Gastrocnemius medialis (tissue), 4 donors: ENCODE results near the gene IGSF9B. TPM values are rescaled to one million over a fixed set of nuclear protein-coding genes. Genes with fewer than 3 reads are reported as not detected.
A peak's percentile ranks its signal among the peaks of the same experiment; 100 is the strongest.

Experiments used
- ATAC-seq, 2 donors: fragments of 150-250 bp; one replicate each; pipeline ENCODE4 v1.9.1; 2016
- DNase-seq, 2 donors: peaks; one replicate each; pipeline ENCODE4 v3.0.0-alpha.2; 2019
- H3K27ac ChIP-seq, 4 donors: fragments of 200-600 bp; sonication (generic); 1 replicate in 1 of 4; 2 replicates in 3 of 4; pipeline ENCODE4 v1.5.1; 2016 to 2018; ENCODE audit warnings: mild to moderate bottlenecking in 2 of 4, moderate library complexity in 1 of 4
- H3K27me3 ChIP-seq, 3 donors: fragments of 200-600 bp; sonication (generic) in 2 of 3; 1 replicate in 1 of 3; 2 replicates in 2 of 3; pipeline versions ENCODE4 v1.5.1 to v1.6.0; 2016 to 2019; ENCODE audit warnings: mild to moderate bottlenecking in 1 of 3, moderate library complexity in 1 of 3
- H3K36me3 ChIP-seq, 2 donors: fragments of 200-600 bp; sonication (generic) in 1 of 2; one replicate each; pipeline ENCODE4 v1.5.1; 2017 to 2018
- H3K4me1 ChIP-seq, 2 donors: fragments of 200-600 bp; sonication (generic) in 1 of 2; one replicate each; pipeline ENCODE4 v1.5.1; 2016 to 2017; ENCODE audit warnings: mild to moderate bottlenecking in 2 of 2
- H3K4me3 ChIP-seq, 4 donors: fragments of 200-600 bp; sonication (generic) in 3 of 4; 1 replicate in 1 of 4; 2 replicates in 3 of 4; pipeline ENCODE4 v1.5.1; 2016 to 2019; ENCODE audit warnings: mild to moderate bottlenecking in 2 of 4
- H3K9me3 ChIP-seq, 3 donors: fragments of 200-600 bp; sonication (generic) in 2 of 3; 1 replicate in 1 of 3; 2 replicates in 2 of 3; pipeline ENCODE4 v1.5.1; 2016 to 2019
- CTCF ChIP-seq, 5 experiments: fragments of 450-650 bp in 3 of 5; fragments of 200-600 bp in 2 of 5; sonication (generic) in 2 of 5; IDR thresholded peaks in 4 of 5; conservative IDR thresholded peaks in 1 of 5; 1 replicate in 4 of 5; 2 replicates in 1 of 5; pipeline ENCODE4 v1.5.1; 2016 to 2019; ENCODE audit warnings: antibody characterized with exemption in 5 of 5, mild to moderate bottlenecking in 3 of 5, moderate library complexity in 3 of 5
- POLR2A ChIP-seq, 2 donors: fragments of 450-650 bp; IDR thresholded peaks; one replicate each; pipeline ENCODE4 v1.6.1; 2017; ENCODE audit warnings: antibody characterized with exemption in 2 of 2, mild to moderate bottlenecking in 2 of 2, moderate library complexity in 2 of 2
- in situ Hi-C, 4 donors: fragments of 200-750 bp; cut with MboI; loops; one replicate each; pipeline versions ENCODE4 v1.15.0 to v1.8.0; 2017; ENCODE audit warnings: low sequenced_read_pairs in 4 of 4
- intact Hi-C: fragments of 100-400 bp; cut with DNase I; formaldehyde crosslinking; loops from one replicate; pipeline ENCODE4 v1.15.1; 2023; ENCODE audit warnings: low total_unique reads
- total RNA-seq, 4 donors: library from RNA; depleted of rRNA; stranded (reverse); fragments of >200 nt; gene quantifications; one replicate each; pipeline versions ENCODE4 v1.1.0 to v1.2.3, GENCODE V29; 2016

The IGSF9B gene
- total RNA-seq, 4 donors from 2014 or later, result 0.07 to 2.5 (median 1.4) TPM

GRCh38 chr11:133953999-133954398 is 2.8 kb downstream of the IGSF9B start:
- Histone ChIP-seq H3K9me3 (no peaks in the 10 kb centered on the region), H3K36me3 (no peaks in the 10 kb centered on the region), H3K4me3 (no peak overlapping the region), H3K27ac (no peak overlapping the region), H3K4me1 (peaks cover 35 to 43% of the 10 kb centered on the region in 2 donors), H3K27me3 (peaks cover 11 to 21% (median 11%) of the 10 kb centered on the region in 3 donors)
- intact Hi-C loops, result loop anchor here (10.0 kb wide), 2 partner anchors 171 to 271 kb away; partner anchors contain the start of genes NCAPD3 and VPS26B
- TF ChIP-seq CTCF (IDR thresholded peaks at IDR 0.05 in 4 of 5, conservative IDR thresholded peaks at IDR 0.05 in 1 of 5), result no peak
- no peak for TF ChIP-seq POLR2A (IDR thresholded peaks at IDR 0.05)
- in situ Hi-C loops, result no loop called here
- DNase-seq (no peak), ATAC-seq (no peak)

DNA sequence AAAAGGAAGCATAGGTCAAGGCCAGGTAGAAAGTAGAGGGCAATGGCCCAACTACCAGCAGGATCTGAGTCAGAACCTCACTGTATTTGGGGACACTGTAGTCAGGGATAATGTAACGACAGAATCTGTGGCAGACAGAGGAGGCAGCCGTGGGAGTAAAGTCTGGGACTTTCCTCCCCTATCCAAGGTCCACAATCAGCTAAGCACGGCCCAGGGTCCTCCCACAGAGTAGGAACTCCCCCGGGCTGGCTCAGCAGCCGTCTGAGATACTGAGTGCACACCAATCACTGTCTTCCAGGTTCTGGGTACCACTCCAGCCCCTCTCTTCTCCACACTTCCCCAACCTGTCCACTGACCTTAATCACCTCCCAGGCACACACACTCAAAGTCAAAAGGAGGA is 3.2 kb downstream of the IGSF9B start:
- TF ChIP-seq CTCF (IDR thresholded peaks at IDR 0.05 in 4 of 5, conservative IDR thresholded peaks at IDR 0.05 in 1 of 5) (no peak), POLR2A (IDR thresholded peaks at IDR 0.05) (no peak)
- H3K4me3 ChIP-seq, result no peak overlapping the region
- in situ Hi-C loops (no loop called here), intact Hi-C loops (loop anchor here (10.0 kb wide), 2 partner anchors 171 to 271 kb away; partner anchors contain the start of genes NCAPD3 and VPS26B)
- peaks cover 37 to 43% of the 10 kb centered on the region in 2 donors for H3K4me1 ChIP-seq
- DNase-seq (no peak), ATAC-seq (no peak)
- no peak overlapping the region for H3K27ac ChIP-seq
- peaks cover 11 to 21% (median 11%) of the 10 kb centered on the region in 3 donors for H3K27me3 ChIP-seq
- H3K9me3 ChIP-seq, result no peaks in the 10 kb centered on the region
- H3K36me3 ChIP-seq, result no peaks in the 10 kb centered on the region

- TF ChIP-seq POLR2A (IDR thresholded peaks at IDR 0.05) (no peak), CTCF (IDR thresholded peaks at IDR 0.05 in 4 of 5, conservative IDR thresholded peaks at IDR 0.05 in 1 of 5) (no peak)
- ATAC-seq (no peak), DNase-seq (no peak)
- peaks cover 11 to 18% (median 11%) of the 10 kb centered on the region in 3 donors for H3K27me3 ChIP-seq
- in situ Hi-C loops (no loop called here), intact Hi-C loops (loop anchor here (10.0 kb wide), 2 partner anchors 172 to 272 kb away; partner anchors contain the start of genes NCAPD3 and VPS26B)
- H3K36me3 ChIP-seq, result no peaks in the 10 kb centered on the region
- peak overlapping the region in 2 of 4 donors; percentile 81 to 84 for H3K27ac ChIP-seq
- H3K9me3 ChIP-seq, result no peaks in the 10 kb centered on the region
- H3K4me3 ChIP-seq, result no peak overlapping the region
- H3K4me1 ChIP-seq, result peaks cover 36 to 48% of the 10 kb centered on the region in 2 donors
These were observed 4.3 kb downstream of the IGSF9B start for GRCh38 chr11:133952199-133953190.

DNA sequence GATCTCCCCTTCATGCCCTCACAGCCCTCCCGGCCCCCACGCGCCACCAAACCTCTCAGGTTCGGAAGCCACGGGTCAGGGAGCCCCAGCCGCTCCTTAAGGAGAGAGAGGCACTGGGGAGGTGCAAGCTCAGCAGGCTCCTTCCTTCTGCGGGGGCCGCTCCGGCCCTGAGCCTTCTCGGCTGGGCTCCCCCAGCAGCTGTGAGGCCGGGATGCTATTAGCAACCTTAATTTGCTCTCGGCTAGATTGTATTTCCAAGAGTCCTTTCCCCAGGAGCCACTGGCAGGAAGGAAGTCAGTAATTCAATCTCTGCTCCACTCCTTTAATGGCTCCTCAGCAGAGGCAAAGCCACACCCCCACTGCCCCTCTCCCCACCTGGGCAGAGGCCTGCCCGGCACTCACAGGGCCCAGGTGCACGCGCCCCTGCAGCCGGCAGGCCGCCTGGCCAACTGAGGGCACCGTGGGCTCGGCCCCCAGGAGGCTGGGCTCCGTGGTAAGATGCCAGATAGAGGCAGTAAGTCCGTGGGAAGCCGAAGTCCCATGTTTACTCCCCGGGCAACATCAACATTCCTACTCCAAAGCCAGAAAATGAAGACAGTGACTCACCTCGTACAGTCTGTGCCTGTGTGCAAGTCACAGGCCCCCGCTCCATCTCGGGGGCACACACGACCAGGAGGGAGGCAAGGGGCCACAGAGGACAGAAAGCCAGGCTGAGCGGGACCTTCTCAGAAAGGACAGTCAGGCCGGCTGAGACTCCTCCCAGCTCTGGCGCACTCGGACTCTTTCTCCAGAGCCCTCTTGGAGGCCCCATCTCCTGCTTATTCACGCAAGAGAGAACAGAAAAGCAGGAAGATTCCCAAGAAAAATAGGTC is 5.2 kb downstream of the IGSF9B start:
- Histone ChIP-seq H3K9me3 (no peaks in the 10 kb centered on the region), H3K27ac (peak overlapping the region; percentile 48 to 84 (median 70)), H3K36me3 (no peaks in the 10 kb centered on the region), H3K4me3 (peak overlapping the region; percentile 26 to 49 (median 35)), H3K4me1 (peaks cover 42 to 55% of the 10 kb centered on the region in 2 donors), H3K27me3 (peaks cover 11 to 17% (median 11%) of the 10 kb centered on the region in 3 donors)
- DNase-seq (no peak), ATAC-seq (peak; percentile 28 to 68)
- no peak for TF ChIP-seq CTCF (IDR thresholded peaks at IDR 0.05 in 4 of 5, conservative IDR thresholded peaks at IDR 0.05 in 1 of 5)
- TF ChIP-seq POLR2A (IDR thresholded peaks at IDR 0.05), result peak in 1 of 2 donors; percentile 61
- in situ Hi-C loops (no loop called here), intact Hi-C loops (loop anchor here (10.0 kb wide), 2 partner anchors 173 to 273 kb away; partner anchors contain the start of genes NCAPD3 and VPS26B)
